ENCODE measurements around the gene SYPL2. TPM values are rescaled to one million over a fixed set of nuclear protein-coding genes. Genes with fewer than 3 reads are reported as not detected.

The SYPL2 gene
- 1.5 TPM for total RNA-seq
- long read RNA-seq, partial matches to known transcripts = 0 of 1 reads
- long read RNA-seq, other reads (novel, unspliced or antisense) = 1 of 1 reads

- Histone ChIP-seq H3K4me3 (peak within 1 kb of the TSS; percentile 67), H3K4me1 (peaks cover 13% of the 10 kb centered on the region), H3K27me3 (ENCODE audit: low read depth) (peaks cover 72% of the 10 kb centered on the region), H3K36me3 (no peaks in the 10 kb centered on the region), H3K27ac (peak within 1 kb of the TSS; percentile 36), H3K9me3 (no peaks in the 10 kb centered on the region)
- no peak for TF ChIP-seq CTCF (IDR thresholded peaks at IDR 0.05)
- intact Hi-C loops (cut with DNase I) = no loop called here
- ATAC-seq (peak; percentile 84 to 93), DNase-seq (peak; percentile 61)
Observed at GRCh38 chr1:109466452-109467300, at the start of gene SYPL2. Gene SYPL2 (plus strand): TSS chr1:109466546. CDS start chr1:109466844, 298 bp downstream.

- H3K27me3 ChIP-seq (ENCODE audit: low read depth) = no peaks in the 10 kb centered on the region
- no peak overlapping the region for H3K27ac ChIP-seq
- no peak overlapping the region for H3K4me3 ChIP-seq
- peaks cover 32% of the 10 kb centered on the region for H3K36me3 ChIP-seq
- H3K4me1 ChIP-seq = peaks cover 38% of the 10 kb centered on the region
- H3K9me3 ChIP-seq = no peaks in the 10 kb centered on the region
- no peak for ATAC-seq
- no peak for TF ChIP-seq CTCF (IDR thresholded peaks at IDR 0.05)
- intact Hi-C loops (cut with DNase I) = no loop called here
- DNase-seq = no peak
Observed at GRCh38 chr1:109423498-109423897, 42.8 kb upstream of the SYPL2 start.

- ATAC-seq (peak; percentile 67 to 74), DNase-seq (peak; percentile 79)
- Histone ChIP-seq H3K36me3 (peaks cover 10% of the 10 kb centered on the region), H3K27me3 (ENCODE audit: low read depth) (no peaks in the 10 kb centered on the region), H3K4me1 (peaks cover 38% of the 10 kb centered on the region), H3K4me3 (peak overlapping the region; percentile 74), H3K27ac (peak overlapping the region; percentile 87), H3K9me3 (no peaks in the 10 kb centered on the region)
- no peak for TF ChIP-seq CTCF (IDR thresholded peaks at IDR 0.05)
- intact Hi-C loops (cut with DNase I) = no loop called here
Observed at GRCh38 chr1:109425391-109426280, 40.7 kb upstream of the SYPL2 start.

GRCh38 chr1:109426281-109427170, 39.8 kb upstream of the SYPL2 start, which contains the start of gene PSMA5:
Gene PSMA5 (minus strand): TSS chr1:109426448. CDS start chr1:109426330, 118 bp downstream.
- Histone ChIP-seq H3K4me3 (peak within 1 kb of the TSS; percentile 74), H3K27me3 (ENCODE audit: low read depth) (no peaks in the 10 kb centered on the region), H3K4me1 (peaks cover 38% of the 10 kb centered on the region), H3K36me3 (peaks cover 1% of the 10 kb centered on the region), H3K27ac (peak within 1 kb of the TSS; percentile 87), H3K9me3 (no peaks in the 10 kb centered on the region)
- peak; percentile 99 to 100 for ATAC-seq
- peak; percentile 98 for DNase-seq
- intact Hi-C loops (cut with DNase I) = no loop called here
- TF ChIP-seq CTCF (IDR thresholded peaks at IDR 0.05) = no peak

- no peaks in the 10 kb centered on the region for H3K27me3 ChIP-seq (ENCODE audit: low read depth)
- H3K27ac ChIP-seq = peak overlapping the region; percentile 87
- peak overlapping the region; percentile 74 for H3K4me3 ChIP-seq
- H3K36me3 ChIP-seq = no peaks in the 10 kb centered on the region
- H3K4me1 ChIP-seq = peaks cover 38% of the 10 kb centered on the region
- ATAC-seq (no peak), DNase-seq (no peak)
- intact Hi-C loops (cut with DNase I) = no loop called here
- no peak for TF ChIP-seq CTCF (IDR thresholded peaks at IDR 0.05)
- no peaks in the 10 kb centered on the region for H3K9me3 ChIP-seq
Observed at GRCh38 chr1:109427171-109427467, 39.2 kb upstream of the SYPL2 start.
